H9 (cell line): ENCODE measurements around the gene SMLR1. TPM values are rescaled to one million over a fixed set of nuclear protein-coding genes. Genes with fewer than 3 reads are reported as not detected.

Experiments used
- DNase-seq: peaks from one replicate; pipeline ENCODE4 v3.0.0-alpha.2; 2017
- H2AFZ ChIP-seq: one replicate; pipeline ENCODE4 v1.6.1; 2013; ENCODE audit warnings: mild to moderate bottlenecking, low read length, control low read depth, moderate library complexity
- H2AK5ac ChIP-seq: 2 replicates; pipeline ENCODE4 v1.6.1; 2013; ENCODE audit warnings: low read length, control low read depth, mixed read lengths; ENCODE audit not compliant: insufficient read length
- H2BK120ac ChIP-seq: one replicate; pipeline ENCODE4 v1.6.1; 2013; ENCODE audit warnings: low read depth, mild to moderate bottlenecking, low read length, control low read depth, inconsistent platforms; ENCODE audit not compliant: poor library complexity, severe bottlenecking
- H2BK12ac ChIP-seq: 2 replicates; pipeline ENCODE4 v1.6.1; 2013; ENCODE audit warnings: low read length, control low read depth, mixed read lengths, low read depth; ENCODE audit not compliant: insufficient read length
- H2BK15ac ChIP-seq: 2 replicates; pipeline ENCODE4 v1.6.1; 2013; ENCODE audit warnings: low read depth, low read length, control low read depth
- H2BK20ac ChIP-seq: one replicate; pipeline ENCODE4 v1.6.1; 2013; ENCODE audit warnings: low read depth, mild to moderate bottlenecking, low read length, control low read depth, inconsistent platforms; ENCODE audit not compliant: poor library complexity, severe bottlenecking
- H2BK5ac ChIP-seq: 2 replicates; pipeline ENCODE4 v1.6.1; 2013; ENCODE audit warnings: low read length, control low read depth, mixed read lengths; ENCODE audit not compliant: insufficient read length
- H3K14ac ChIP-seq: 2 replicates; pipeline ENCODE4 v1.6.1; 2013; ENCODE audit warnings: low read length, control low read depth; ENCODE audit not compliant: insufficient read depth
- H3K18ac ChIP-seq: 2 replicates; pipeline ENCODE4 v1.6.1; 2013; ENCODE audit warnings: low read depth, mild to moderate bottlenecking, mixed read lengths, low read length, control low read depth; ENCODE audit not compliant: insufficient read length
- H3K23ac ChIP-seq: 2 replicates; pipeline ENCODE4 v1.6.1; 2013; ENCODE audit warnings: low read length, control low read depth, mixed read lengths, low read depth; ENCODE audit not compliant: insufficient read length
- H3K23me2 ChIP-seq: 2 replicates; pipeline ENCODE4 v1.6.1; 2013; ENCODE audit warnings: low read depth, mild to moderate bottlenecking, mixed read lengths, low read length, control low read depth; ENCODE audit not compliant: insufficient read length, poor library complexity, severe bottlenecking
- H3K27ac ChIP-seq: 2 replicates; pipeline ENCODE4 v1.5.1; 2013; ENCODE audit warnings: low read length, control low read depth, mixed read lengths, low read depth; ENCODE audit not compliant: insufficient read length
- H3K27me3 ChIP-seq: 2 replicates; pipeline ENCODE4 v1.6.1; 2013; ENCODE audit warnings: low read length, control low read depth, inconsistent platforms; ENCODE audit not compliant: insufficient read depth
- H3K4ac ChIP-seq: 2 replicates; pipeline ENCODE4 v1.6.1; 2013; ENCODE audit warnings: low read depth, mild to moderate bottlenecking, control low read depth, inconsistent platforms, low read length, moderate library complexity
- H3K4me1 ChIP-seq: 2 replicates; pipeline ENCODE4 v1.6.1; 2013; ENCODE audit warnings: low read length, control low read depth, inconsistent platforms; ENCODE audit not compliant: insufficient read depth
- H3K4me2 ChIP-seq: 2 replicates; pipeline ENCODE4 v1.6.1; 2013; ENCODE audit warnings: low read length, control low read depth, mixed read lengths; ENCODE audit not compliant: insufficient read length, insufficient read depth
- H3K56ac ChIP-seq: 2 replicates; pipeline ENCODE4 v1.6.1; 2013; ENCODE audit warnings: low read depth, mild to moderate bottlenecking, mixed read lengths, low read length, control low read depth; ENCODE audit not compliant: insufficient read length
- H3K79me1 ChIP-seq: 2 replicates; pipeline ENCODE4 v1.6.1; 2013; ENCODE audit warnings: low read depth, mild to moderate bottlenecking, moderate library complexity, low read length, control low read depth, inconsistent platforms; ENCODE audit not compliant: insufficient read depth, poor library complexity, severe bottlenecking
- H3K79me2 ChIP-seq: 2 replicates; pipeline ENCODE4 v1.6.1; 2013; ENCODE audit warnings: low read length, control low read depth, inconsistent platforms; ENCODE audit not compliant: insufficient read depth
- H3K9ac ChIP-seq: 2 replicates; pipeline ENCODE4 v1.6.1; 2013; ENCODE audit warnings: low read length, control low read depth, mixed read lengths; ENCODE audit not compliant: insufficient read length; ENCODE audit errors: extremely low read depth
- H3K9me3 ChIP-seq: one replicate; pipeline ENCODE4 v1.6.1; 2013; ENCODE audit warnings: low read depth, low read length, inconsistent platforms; ENCODE audit not compliant: control insufficient read depth
- H3T11ph ChIP-seq: one replicate; pipeline ENCODE4 v1.6.1; 2013; ENCODE audit warnings: mild to moderate bottlenecking, low read length, control low read depth, inconsistent platforms
- H4K20me1 ChIP-seq: one replicate; pipeline ENCODE4 v1.6.1; 2013; ENCODE audit not compliant: control insufficient read depth, insufficient read length, insufficient read depth
- H4K5ac ChIP-seq: 2 replicates; pipeline ENCODE4 v1.6.1; 2013; ENCODE audit warnings: low read depth, mild to moderate bottlenecking, mixed read lengths, low read length, control low read depth; ENCODE audit not compliant: insufficient read length
- H4K8ac ChIP-seq: replicated peaks from 2 replicates; pipeline ENCODE4 v1.6.1; 2013; ENCODE audit warnings: low read length, control low read depth, mixed read lengths, low read depth; ENCODE audit not compliant: insufficient read length
- H4K91ac ChIP-seq: 2 replicates; pipeline ENCODE4 v1.6.1; 2013; ENCODE audit warnings: low read depth, mild to moderate bottlenecking, moderate library complexity, mixed read lengths, low read length, control low read depth; ENCODE audit not compliant: insufficient read length
- H3K27ac Mint-ChIP-seq, 3 experiments: 2 replicates in 2 of 3; 3 replicates in 1 of 3; pipeline ENCODE4 v1.8.0; 2020 to 2021; ENCODE audit warnings: mixed read lengths in 3 of 3, mild to moderate bottlenecking in 1 of 3, moderate library complexity in 1 of 3
- H3K27me3 Mint-ChIP-seq: 2 replicates; pipeline ENCODE4 v1.8.0; 2021; ENCODE audit warnings: low read depth, mild to moderate bottlenecking, moderate library complexity, mixed read lengths
- H3K36me3 Mint-ChIP-seq, 3 experiments: 2 replicates in 2 of 3; 3 replicates in 1 of 3; pipeline ENCODE4 v1.8.0; 2020 to 2021; ENCODE audit warnings: low read depth in 3 of 3, mixed read lengths in 3 of 3; ENCODE audit not compliant: insufficient read depth in 1 of 3
- H3K4me1 Mint-ChIP-seq, 2 experiments: 2 replicates each; pipeline ENCODE4 v1.8.0; 2020; ENCODE audit warnings: mixed read lengths in 2 of 2
- H3K4me3 Mint-ChIP-seq, 2 experiments: 2 replicates in 1 of 2; 3 replicates in 1 of 2; pipeline ENCODE4 v1.8.0; 2020 to 2021; ENCODE audit warnings: mild to moderate bottlenecking in 2 of 2, mixed read lengths in 2 of 2, moderate library complexity in 1 of 2
- H3K9me3 Mint-ChIP-seq, 2 experiments: 2 replicates in 1 of 2; 3 replicates in 1 of 2; pipeline ENCODE4 v1.8.0; 2020; ENCODE audit warnings: mild to moderate bottlenecking in 2 of 2, mixed read lengths in 2 of 2, moderate library complexity in 1 of 2
- WGBS: extraction: QIAGEN DNeasy Blood & Tissue Kit; methylation state at CpG from one replicate; pipeline ENCODE4 v1.1.7; 2013; ENCODE audit warnings: missing lambda C conversion rate, low lambda C conversion rate, mixed read lengths; ENCODE audit not compliant: insufficient read length; ENCODE audit errors: extremely low coverage; 5-methylcytosine and 5-hydroxymethylcytosine counted together
- total RNA-seq: library from RNA; stranded (reverse); gene quantifications from 2 replicates; pipeline ENCODE4 v1.2.1, GENCODE V29; 2021
- TF ChIP-seq, protein P1 (sequence below): fragments of 200-600 bp; sonication (generic); conservative IDR thresholded peaks from 3 replicates; pipeline ENCODE4 v1.8.0; 2021; ENCODE audit warnings: antibody characterized with exemption, mild to moderate bottlenecking

Gene SMLR1
- total RNA-seq, 1 experiment from 2014 or later = not detected

DNA sequence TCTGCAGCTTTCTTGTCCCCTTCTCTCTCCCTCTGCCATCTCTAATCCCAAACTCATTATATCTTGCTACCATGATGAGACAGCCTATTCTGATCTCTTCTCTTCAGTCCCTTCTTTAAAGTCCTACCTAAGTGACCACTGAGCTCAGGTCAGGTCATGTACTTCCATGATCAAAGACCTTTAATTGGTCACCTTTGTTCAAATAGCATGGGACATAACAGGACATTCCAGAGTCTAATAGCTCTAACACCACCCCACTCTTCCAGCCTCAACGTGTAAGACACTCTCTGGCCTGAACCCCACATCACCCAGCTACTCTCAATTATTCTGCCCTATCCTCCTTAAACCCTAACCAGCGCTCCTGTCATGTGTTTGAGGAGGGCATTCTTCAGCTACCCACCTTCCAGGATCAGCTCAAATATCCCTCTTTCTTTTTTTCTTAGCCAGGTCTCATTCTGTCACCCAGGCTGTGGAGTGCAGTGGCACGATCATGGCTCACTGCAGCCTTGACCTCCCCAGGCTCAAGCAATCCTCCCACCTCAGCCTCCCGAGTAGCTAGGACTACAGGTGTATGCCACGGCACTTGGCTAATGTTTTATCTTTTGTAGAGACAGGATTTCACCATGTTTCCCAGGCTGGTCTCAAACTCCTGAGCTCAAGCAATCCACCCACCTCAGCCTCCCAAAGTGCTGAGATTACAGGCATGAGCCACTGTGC is 2.1 kb upstream of the SMLR1 start:
- H3K23ac ChIP-seq = no peak overlapping the region
- H3K9ac ChIP-seq = no peak overlapping the region
- H3K14ac ChIP-seq = no peak overlapping the region
- Mint-ChIP-seq H3K27ac (peak overlapping the region in 1 of 3 experiments; percentile 32; a peak in 3 of 7 replicates), H3K36me3 (no peaks in the 10 kb centered on the region; a peak in 2 of 7 replicates), H3K4me3 (no peak overlapping the region), H3K4me1 (peaks cover 17 to 19% of the 10 kb centered on the region in 2 experiments), H3K27me3 (no peaks in the 10 kb centered on the region), H3K9me3 (no peaks in the 10 kb centered on the region; a peak in 1 of 5 replicates)
- H2AK5ac ChIP-seq = no peak overlapping the region
- no peaks in the 10 kb centered on the region for H3K79me1 ChIP-seq
- H3K27ac ChIP-seq = no peak overlapping the region
- no peaks in the 10 kb centered on the region for H3K27me3 ChIP-seq
- no peak overlapping the region for H4K5ac ChIP-seq
- H3K4ac ChIP-seq = no peak overlapping the region
- H2BK15ac ChIP-seq = no peak overlapping the region
- TF ChIP-seq, protein P1, sequence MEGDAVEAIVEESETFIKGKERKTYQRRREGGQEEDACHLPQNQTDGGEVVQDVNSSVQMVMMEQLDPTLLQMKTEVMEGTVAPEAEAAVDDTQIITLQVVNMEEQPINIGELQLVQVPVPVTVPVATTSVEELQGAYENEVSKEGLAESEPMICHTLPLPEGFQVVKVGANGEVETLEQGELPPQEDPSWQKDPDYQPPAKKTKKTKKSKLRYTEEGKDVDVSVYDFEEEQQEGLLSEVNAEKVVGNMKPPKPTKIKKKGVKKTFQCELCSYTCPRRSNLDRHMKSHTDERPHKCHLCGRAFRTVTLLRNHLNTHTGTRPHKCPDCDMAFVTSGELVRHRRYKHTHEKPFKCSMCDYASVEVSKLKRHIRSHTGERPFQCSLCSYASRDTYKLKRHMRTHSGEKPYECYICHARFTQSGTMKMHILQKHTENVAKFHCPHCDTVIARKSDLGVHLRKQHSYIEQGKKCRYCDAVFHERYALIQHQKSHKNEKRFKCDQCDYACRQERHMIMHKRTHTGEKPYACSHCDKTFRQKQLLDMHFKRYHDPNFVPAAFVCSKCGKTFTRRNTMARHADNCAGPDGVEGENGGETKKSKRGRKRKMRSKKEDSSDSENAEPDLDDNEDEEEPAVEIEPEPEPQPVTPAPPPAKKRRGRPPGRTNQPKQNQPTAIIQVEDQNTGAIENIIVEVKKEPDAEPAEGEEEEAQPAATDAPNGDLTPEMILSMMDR = no peak
- H2BK20ac ChIP-seq = no peak overlapping the region
- no peaks in the 10 kb centered on the region for H4K20me1 ChIP-seq
- no peak overlapping the region for H2BK120ac ChIP-seq
- no peak overlapping the region for H3T11ph ChIP-seq
- no peaks in the 10 kb centered on the region for H3K23me2 ChIP-seq
- H3K4me2 ChIP-seq = no peak overlapping the region
- H4K8ac ChIP-seq = no peak overlapping the region
- WGBS = no CpG with 5 or more reads among the region's 5 CpGs
- H3K79me2 ChIP-seq = no peaks in the 10 kb centered on the region
- no peak overlapping the region for H2BK5ac ChIP-seq
- H3K18ac ChIP-seq = no peak overlapping the region
- H2AFZ ChIP-seq = no peak overlapping the region
- no peak overlapping the region for H4K91ac ChIP-seq
- no peak for DNase-seq
- no peak overlapping the region for H3K56ac ChIP-seq
- H3K9me3 ChIP-seq = no peaks in the 10 kb centered on the region
- peaks cover 6% of the 10 kb centered on the region; the same call in 1 of the 2 replicates for H3K4me1 ChIP-seq
- no peak overlapping the region for H2BK12ac ChIP-seq
